BJ (cell line): ENCODE data around the gene SACM1L. TPM values are rescaled to one million over a fixed set of nuclear protein-coding genes. Genes with fewer than 3 reads are reported as not detected.

Source experiments
- polyA plus RNA-seq: library from polyadenylated mRNA; depleted of rRNA; stranded (reverse); fragments of >200 nt; gene quantifications from 2 replicates; pipeline ENCODE4 v1.2.3, GENCODE V29; 2011; rRNA removed
- small RNA-seq: library from RNA; depleted of rRNA; stranded (forward); fragments of <200 nt; gene quantifications from one replicate; pipeline ENCODE3, GENCODE V24; 2012; ENCODE audit warnings: low replicate concordance, low read depth; ENCODE audit not compliant: insufficient read length

SACM1L gene
- polyA plus RNA-seq, 1 experiment = 10.8 TPM

Small RNAs within 50 kb of the gene (small RNA-seq; reads per million reads assigned to genes)
- not detected for gene RN7SL145P

Other genes with a start within 250 kb of the SACM1L start
- gene LIMD1, start 94.6 kb upstream of the SACM1L start, polyA plus RNA-seq = 9.8 and 13.9 TPM in 2 replicates
- gene SLC6A20, start 107.1 kb downstream of the SACM1L start, polyA plus RNA-seq = not detected in 2 replicates
- 12.9 and 24.7 TPM in 2 replicates for gene LZTFL1, start 152.7 kb downstream of the SACM1L start, polyA plus RNA-seq
- gene CCR9, start 197.1 kb downstream of the SACM1L start, polyA plus RNA-seq = not detected in 2 replicates